Subcutaneous adipose tissue (tissue), 4 donors: ENCODE measurements around the gene PCSK4. TPM values are rescaled to one million over a fixed set of nuclear protein-coding genes. Genes with fewer than 3 reads are reported as not detected.

Experiments
- total RNA-seq, 4 donors: library from RNA; depleted of rRNA; stranded (reverse); fragments of >200 nt; gene quantifications; one replicate each; pipeline ENCODE4 v1.1.0, GENCODE V29; 2016
- TF ChIP-seq, protein P1 (sequence below): fragments of 450-650 bp; IDR thresholded peaks from one replicate; pipeline ENCODE4 v1.5.1; 2016; ENCODE audit warnings: low read depth, mild to moderate bottlenecking, control low read depth, antibody characterized with exemption, moderate library complexity

PCSK4 gene
- total RNA-seq, 4 donors from 2014 or later: 0.65 to 2.6 (median 1.8) TPM

GRCh38 chr19:1467490-1468273, 22.5 kb downstream of the PCSK4 start:
- TF ChIP-seq, protein P1, sequence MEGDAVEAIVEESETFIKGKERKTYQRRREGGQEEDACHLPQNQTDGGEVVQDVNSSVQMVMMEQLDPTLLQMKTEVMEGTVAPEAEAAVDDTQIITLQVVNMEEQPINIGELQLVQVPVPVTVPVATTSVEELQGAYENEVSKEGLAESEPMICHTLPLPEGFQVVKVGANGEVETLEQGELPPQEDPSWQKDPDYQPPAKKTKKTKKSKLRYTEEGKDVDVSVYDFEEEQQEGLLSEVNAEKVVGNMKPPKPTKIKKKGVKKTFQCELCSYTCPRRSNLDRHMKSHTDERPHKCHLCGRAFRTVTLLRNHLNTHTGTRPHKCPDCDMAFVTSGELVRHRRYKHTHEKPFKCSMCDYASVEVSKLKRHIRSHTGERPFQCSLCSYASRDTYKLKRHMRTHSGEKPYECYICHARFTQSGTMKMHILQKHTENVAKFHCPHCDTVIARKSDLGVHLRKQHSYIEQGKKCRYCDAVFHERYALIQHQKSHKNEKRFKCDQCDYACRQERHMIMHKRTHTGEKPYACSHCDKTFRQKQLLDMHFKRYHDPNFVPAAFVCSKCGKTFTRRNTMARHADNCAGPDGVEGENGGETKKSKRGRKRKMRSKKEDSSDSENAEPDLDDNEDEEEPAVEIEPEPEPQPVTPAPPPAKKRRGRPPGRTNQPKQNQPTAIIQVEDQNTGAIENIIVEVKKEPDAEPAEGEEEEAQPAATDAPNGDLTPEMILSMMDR: no peak

GRCh38 chr19:1467215-1467489, 23.0 kb downstream of the PCSK4 start:
- TF ChIP-seq, protein P1: no peak

DNA sequence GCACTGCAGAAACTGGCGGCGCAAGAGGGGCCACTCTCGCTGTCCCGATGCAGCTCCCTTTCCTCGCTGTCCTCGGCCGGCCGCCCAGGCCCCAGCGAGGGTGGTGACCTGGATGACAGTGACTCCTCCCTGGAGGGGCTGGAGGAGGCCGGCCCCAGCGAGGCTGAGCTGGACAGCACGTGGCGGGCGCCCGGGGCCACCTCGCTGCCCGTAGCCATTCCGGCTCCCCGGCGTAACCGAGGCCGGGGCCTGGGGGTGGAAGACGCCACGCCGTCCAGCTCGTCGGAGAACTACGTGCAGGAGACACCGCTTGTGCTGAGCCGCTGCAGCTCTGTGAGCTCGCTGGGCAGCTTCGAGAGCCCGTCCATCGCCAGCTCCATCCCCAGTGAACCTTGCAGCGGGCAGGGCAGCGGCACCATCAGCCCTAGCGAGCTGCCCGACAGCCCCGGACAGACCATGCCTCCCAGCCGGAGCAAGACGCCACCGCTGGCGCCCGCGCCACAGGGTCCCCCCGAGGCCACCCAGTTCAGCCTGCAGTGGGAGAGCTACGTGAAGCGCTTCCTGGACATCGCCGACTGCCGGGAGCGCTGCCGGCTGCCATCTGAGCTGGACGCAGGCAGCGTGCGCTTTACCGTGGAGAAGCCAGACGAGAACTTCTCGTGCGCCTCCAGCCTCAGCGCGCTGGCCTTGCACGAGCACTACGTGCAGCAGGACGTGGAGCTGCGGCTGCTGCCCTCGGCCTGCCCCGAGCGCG, 23.5 kb downstream of the PCSK4 start:
- TF ChIP-seq, protein P1: no peak

GRCh38 chr19:1466018-1466460, 24.1 kb downstream of the PCSK4 start:
- TF ChIP-seq, protein P1: no peak

- TF ChIP-seq, protein P1: no peak
These were observed 24.7 kb downstream of the PCSK4 start for GRCh38 chr19:1465191-1466016.

DNA sequence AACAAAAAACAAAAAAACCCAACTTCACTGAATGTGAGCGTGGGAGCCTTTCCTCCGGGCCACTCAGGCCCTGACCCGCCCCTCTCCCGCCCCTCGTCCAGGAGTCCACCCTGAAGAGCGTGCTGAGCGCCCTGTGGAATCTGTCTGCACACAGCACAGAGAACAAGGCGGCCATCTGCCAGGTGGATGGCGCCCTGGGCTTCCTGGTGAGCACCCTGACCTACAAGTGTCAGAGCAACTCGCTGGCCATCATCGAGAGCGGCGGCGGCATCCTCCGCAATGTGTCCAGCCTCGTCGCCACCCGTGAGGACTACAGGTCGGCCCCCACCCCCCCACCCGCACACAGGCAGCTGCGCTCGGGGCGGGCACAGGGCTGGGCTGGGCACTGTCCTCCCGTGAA, 28.3 kb downstream of the PCSK4 start:
- TF ChIP-seq, protein P1: no peak
